ENCODE measurements around the gene ELP2.

Gene ELP2

DNA sequence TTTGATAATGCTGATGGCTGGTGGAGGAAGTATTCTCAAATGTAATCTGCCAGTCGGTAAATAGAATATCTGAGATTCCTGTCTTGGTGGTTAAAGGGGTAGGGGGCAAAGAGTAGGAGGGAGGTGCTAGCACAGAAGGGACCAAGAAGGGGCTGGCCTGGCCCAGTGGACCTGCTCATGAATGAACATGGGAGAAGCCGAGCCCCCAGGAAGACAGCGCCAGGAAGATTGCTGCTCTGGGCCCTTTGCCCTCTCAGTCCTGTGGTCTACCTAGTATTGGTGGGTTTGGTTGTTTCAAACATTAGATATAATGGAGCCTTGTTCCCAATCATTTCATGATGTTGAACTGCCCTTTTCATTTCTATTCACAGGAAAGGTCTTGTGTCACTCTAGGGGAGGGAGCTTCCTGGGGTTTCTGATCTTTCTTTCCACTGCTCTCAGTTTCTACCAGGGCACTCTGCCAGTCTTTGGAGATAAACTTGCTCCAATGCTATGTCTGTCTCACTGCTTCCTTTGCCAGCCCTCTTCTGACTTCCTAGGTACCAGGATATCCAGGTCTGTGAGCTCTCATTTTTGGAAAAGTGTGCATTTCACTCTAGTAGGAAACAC is 52.3 kb downstream of the ELP2 start:
- Mint-ChIP-seq H3K36me3 (peaks cover 3% of the 10 kb centered on the region), H3K9me3 (no peaks in the 10 kb centered on the region), H3K27ac (no peak overlapping the region), H3K27me3 (no peaks in the 10 kb centered on the region), H3K4me3 (no peak overlapping the region), H3K4me1 (peaks cover 37% of the 10 kb centered on the region)
- DNase-seq (ENCODE audit: low spot score in 2 of 2), result no peak
- ATAC-seq (ENCODE audit: low read depth), result no peak

DNA sequence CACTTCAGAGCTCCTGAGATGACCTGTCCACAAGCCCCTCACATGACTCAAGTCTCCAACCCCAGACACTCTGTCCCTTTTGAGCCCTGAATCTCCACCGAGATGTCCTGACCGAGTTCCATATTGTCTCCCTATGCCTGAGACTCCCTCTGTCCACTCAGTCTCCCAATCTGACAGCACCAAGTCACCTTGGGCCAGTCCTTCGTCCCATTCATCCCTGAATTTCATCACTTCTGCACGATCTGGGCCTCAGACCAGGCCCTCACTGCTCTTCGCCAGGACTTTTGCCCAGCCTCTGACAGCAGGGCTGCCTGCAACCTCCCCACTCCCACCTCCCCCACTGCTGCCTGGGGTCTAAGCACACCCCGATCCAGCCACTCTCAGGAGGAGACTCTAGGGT is 53.3 kb downstream of the ELP2 start:
- H3K27ac Mint-ChIP-seq, result no peak overlapping the region
- H3K27me3 Mint-ChIP-seq, result no peaks in the 10 kb centered on the region
- DNase-seq (ENCODE audit: low spot score in 2 of 2), result no peak
- no peaks in the 10 kb centered on the region for H3K36me3 Mint-ChIP-seq
- H3K4me1 Mint-ChIP-seq, result peaks cover 37% of the 10 kb centered on the region
- no peaks in the 10 kb centered on the region for H3K9me3 Mint-ChIP-seq
- H3K4me3 Mint-ChIP-seq, result no peak overlapping the region
- ATAC-seq (ENCODE audit: low read depth), result no peak

DNA sequence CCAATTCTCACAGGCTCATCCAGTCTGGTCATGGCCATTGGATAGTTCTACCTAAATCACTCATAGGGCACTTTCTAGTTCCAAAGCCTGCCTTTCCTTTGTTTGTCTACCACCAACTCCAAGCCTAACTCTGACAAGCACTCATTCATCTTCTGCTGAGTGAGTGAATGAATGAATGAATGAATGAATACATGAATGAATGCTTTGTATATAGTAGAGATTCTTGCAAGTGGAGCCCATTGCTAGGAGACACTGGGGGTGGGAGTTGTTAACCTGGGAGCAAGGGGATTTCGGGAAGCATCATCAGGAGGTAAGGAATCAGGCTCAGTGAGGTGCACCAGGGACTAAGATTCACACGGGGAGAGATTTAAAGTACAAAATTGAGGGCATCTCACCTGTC is 54.3 kb downstream of the ELP2 start:
- Mint-ChIP-seq H3K27ac (no peak overlapping the region), H3K36me3 (no peaks in the 10 kb centered on the region), H3K9me3 (no peaks in the 10 kb centered on the region), H3K4me3 (no peak overlapping the region), H3K4me1 (peaks cover 32% of the 10 kb centered on the region), H3K27me3 (peaks cover 8% of the 10 kb centered on the region)
- no peak for DNase-seq (ENCODE audit: low spot score in 2 of 2)
- no peak for ATAC-seq (ENCODE audit: low read depth)

DNA sequence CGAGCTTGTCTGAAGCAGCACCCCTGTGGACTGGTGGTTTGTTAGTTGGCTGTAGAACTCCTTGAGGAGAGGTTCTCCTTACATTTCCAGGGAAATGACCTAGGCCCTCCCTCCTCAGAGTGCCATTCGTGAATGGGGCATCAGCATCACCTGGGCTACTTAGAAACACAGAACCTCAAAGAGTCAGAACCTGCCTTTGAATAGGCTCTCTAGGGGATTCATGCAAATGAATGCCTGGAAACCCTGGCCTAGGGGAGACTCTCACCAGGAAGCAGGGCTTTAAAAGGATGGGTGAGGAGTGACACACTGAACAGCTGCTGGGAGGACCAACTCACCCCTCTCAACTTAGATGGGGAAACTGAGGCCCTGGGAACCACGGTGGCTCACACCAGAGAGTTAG is 55.5 kb downstream of the ELP2 start:
- H3K9me3 Mint-ChIP-seq, result no peaks in the 10 kb centered on the region
- ATAC-seq (ENCODE audit: low read depth) (peak; percentile 67), DNase-seq (ENCODE audit: low spot score in 2 of 2) (no peak)
- no peaks in the 10 kb centered on the region for H3K36me3 Mint-ChIP-seq
- H3K27me3 Mint-ChIP-seq, result peaks cover 15% of the 10 kb centered on the region
- no peak overlapping the region for H3K4me3 Mint-ChIP-seq
- H3K27ac Mint-ChIP-seq, result no peak overlapping the region
- peaks cover 24% of the 10 kb centered on the region for H3K4me1 Mint-ChIP-seq

DNA sequence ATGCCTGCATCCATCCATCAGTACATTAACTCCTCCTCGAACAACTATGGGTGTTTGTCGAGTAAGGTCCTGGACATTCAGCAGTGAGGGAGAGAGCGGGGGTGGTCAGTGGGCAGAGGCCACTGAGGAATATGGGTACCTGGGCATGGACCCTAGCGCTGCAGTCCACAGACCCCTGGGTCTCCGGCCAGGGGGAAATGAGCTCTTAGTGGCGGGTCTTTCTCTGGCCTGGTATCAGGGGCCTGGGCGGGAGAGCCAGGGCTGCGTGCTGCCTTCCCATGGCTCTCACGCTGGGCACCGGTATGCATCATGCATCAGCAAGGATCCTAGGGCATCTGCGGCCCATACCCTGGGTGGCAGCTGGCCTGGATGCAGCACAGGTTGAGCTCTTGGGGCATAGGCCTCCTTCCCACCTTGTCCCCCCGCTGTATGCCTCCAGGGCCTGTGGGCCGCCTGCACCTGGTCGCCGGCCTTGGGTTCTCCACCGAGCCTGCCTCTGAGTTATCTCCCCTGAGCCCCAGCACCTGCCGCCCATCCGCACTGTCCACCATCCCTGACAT is 56.3 kb downstream of the ELP2 start:
- peaks cover 16% of the 10 kb centered on the region for H3K27me3 Mint-ChIP-seq
- H3K27ac Mint-ChIP-seq, result no peak overlapping the region
- no peaks in the 10 kb centered on the region for H3K36me3 Mint-ChIP-seq
- peaks cover 20% of the 10 kb centered on the region for H3K4me1 Mint-ChIP-seq
- H3K9me3 Mint-ChIP-seq, result no peaks in the 10 kb centered on the region
- ATAC-seq (ENCODE audit: low read depth) (no peak), DNase-seq (ENCODE audit: low spot score in 2 of 2) (no peak)
- H3K4me3 Mint-ChIP-seq, result peak overlapping the region; percentile 84

DNA sequence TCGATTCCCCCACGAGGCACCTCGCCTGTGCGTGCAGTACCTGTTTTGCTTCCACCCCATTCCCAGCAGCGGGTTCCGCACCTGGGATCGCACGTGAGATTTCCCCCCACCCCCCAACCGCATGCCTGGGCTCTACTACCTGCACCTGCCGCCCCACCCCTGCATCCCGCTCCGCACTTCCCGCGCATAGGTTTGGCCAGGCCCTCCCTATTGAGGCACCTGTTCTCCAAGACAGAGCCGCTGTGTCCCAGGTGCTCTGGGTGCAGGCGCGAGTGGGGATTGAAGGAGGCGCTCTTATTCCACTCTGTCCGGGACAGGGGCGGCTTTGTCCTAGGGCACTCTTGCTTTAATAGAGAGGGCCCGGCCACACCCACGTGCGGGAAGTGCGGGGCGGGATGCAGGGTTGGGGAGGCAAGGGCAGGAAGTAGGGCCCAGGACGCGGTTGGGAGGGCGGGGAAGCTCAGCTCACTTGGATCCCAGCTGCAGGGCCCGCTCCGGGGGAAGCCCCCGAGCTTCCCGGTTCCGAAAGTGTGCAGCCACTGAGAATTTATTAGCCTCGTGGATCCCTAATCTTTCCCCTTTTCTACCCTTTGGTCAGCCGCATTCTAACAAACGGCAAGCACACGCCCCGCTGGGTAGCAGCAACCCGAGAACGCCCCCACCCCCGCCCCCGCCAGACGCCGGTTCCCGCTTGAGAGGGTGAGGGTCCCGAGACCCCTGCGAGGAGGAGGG is 56.9 kb downstream of the ELP2 start:
- ATAC-seq (ENCODE audit: low read depth), result peak; percentile 23
- Mint-ChIP-seq H3K4me1 (peaks cover 20% of the 10 kb centered on the region), H3K36me3 (no peaks in the 10 kb centered on the region), H3K4me3 (peak overlapping the region; percentile 84), H3K9me3 (no peaks in the 10 kb centered on the region), H3K27me3 (peaks cover 16% of the 10 kb centered on the region), H3K27ac (no peak overlapping the region)
- DNase-seq (ENCODE audit: low spot score in 2 of 2), result no peak

DNA sequence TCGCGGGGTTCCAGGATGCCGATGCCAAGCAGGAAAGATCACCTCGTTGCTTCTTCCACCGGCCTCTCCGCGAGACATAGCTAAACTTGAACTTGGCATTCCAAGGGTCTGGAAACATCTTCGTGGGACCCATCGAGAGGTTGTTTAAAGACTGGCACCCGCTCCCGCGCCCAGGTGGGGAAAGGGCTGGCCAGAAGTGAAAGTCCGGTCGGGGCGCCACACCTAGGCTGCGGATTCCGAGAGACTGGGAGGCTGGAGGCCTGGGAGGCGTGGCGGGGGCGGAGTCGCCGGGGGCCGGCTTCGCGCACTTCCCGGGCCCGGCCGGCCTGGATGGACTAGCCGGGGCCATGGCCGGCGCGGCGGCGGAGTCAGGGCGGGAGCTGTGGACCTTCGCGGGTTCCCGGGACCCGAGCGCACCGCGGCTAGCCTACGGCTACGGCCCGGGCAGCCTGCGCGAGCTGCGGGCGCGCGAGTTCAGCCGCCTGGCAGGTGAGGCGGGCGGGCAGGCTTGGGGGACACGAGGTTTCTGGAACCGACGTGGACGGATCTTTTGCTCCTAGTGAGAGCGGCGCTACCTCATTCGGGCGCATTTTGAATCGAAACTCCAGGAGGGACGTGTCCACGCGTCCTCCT is 57.6 kb downstream of the ELP2 start, which contains the start of gene MOCOS:
Gene MOCOS, plus strand, starts transcription at position 305 of the 633 bp plus-strand sequence. Its CDS starts 43 bp downstream, at position 348.
- Mint-ChIP-seq H3K4me1 (peaks cover 20% of the 10 kb centered on the region), H3K27ac (no peak within 1 kb of the TSS), H3K4me3 (peak within 1 kb of the TSS; percentile 84), H3K27me3 (peaks cover 16% of the 10 kb centered on the region), H3K9me3 (no peaks in the 10 kb centered on the region), H3K36me3 (no peaks in the 10 kb centered on the region)
- ATAC-seq (ENCODE audit: low read depth) (peak; percentile 54), DNase-seq (ENCODE audit: low spot score in 2 of 2) (peak in 1 of 2 donors; percentile 53)

DNA sequence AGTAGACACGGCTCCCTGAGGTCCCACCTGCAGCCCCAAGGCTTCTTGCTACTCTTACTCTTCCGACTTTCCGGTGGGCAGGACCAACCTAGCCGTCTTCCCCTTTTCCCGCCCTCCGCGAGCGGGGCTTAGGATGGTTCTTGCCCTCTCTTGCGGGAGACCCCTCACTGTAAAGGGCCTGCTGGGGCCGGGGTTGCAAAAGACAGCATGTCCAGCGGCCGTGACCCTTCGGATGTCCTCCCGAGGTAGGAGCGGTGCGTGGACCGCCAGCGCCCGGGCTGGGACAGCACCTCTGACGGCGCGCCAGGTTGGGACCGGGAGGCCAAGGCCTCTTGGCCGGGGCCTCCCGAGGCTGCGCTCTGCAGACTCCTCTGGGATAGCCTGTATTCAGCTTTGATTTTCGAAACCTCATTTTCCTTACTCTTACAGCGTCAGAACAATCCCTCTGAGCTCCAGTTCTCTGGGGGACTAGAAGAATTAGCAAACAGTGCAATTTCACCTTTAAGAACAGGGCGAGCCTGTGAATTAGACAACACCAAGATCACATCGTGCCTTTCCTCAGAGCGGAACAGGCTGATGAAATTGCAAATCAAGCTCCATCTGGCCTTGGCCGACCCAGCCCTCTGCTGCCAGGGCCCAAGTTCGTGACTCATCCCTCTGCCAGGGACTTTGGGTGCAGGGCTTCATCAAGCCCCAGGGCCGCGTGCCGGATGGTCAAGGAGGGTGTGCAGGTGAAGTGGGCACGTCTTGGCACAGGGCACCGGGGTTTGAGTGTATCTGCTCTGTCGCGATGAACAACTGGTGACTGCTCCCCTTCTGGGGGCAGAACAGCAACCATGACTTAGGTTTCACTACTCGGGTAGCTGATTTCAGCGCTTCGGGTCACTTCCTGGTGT is 58.4 kb downstream of the ELP2 start:
- no peak for DNase-seq (ENCODE audit: low spot score in 2 of 2)
- H3K27ac Mint-ChIP-seq, result no peak overlapping the region

DNA sequence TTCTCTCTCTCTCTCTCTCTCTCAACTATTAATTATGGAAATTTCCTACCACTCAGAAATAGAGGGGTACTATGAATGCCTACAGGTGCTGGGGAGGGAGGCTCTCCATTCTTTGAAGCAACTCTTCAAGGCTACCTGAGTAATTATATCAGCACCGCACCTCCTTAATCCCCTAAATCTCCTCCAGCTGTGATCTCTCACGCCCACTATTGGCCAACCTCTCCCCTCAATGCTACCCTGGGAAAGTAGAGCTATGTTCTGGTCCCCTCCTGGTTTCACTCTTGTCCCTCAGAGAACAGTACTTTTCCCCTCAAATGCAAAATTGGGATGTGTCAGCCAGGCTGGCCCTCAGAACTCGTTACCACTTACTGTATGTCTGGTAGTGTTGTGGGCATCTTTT is 59.2 kb downstream of the ELP2 start:
- peaks cover 20% of the 10 kb centered on the region for H3K4me1 Mint-ChIP-seq
- peaks cover 16% of the 10 kb centered on the region for H3K27me3 Mint-ChIP-seq
- H3K36me3 Mint-ChIP-seq, result no peaks in the 10 kb centered on the region
- no peak overlapping the region for H3K27ac Mint-ChIP-seq
- DNase-seq (ENCODE audit: low spot score in 2 of 2) (no peak), ATAC-seq (ENCODE audit: low read depth) (no peak)
- H3K4me3 Mint-ChIP-seq, result peak overlapping the region; percentile 83
- no peaks in the 10 kb centered on the region for H3K9me3 Mint-ChIP-seq

More for the DNA sequence above, 58.4 kb downstream of the ELP2 start:
- peaks cover 20% of the 10 kb centered on the region for H3K4me1 Mint-ChIP-seq
- H3K4me3 Mint-ChIP-seq, result peak overlapping the region; percentile 83
- H3K27me3 Mint-ChIP-seq, result peaks cover 16% of the 10 kb centered on the region
- peak; percentile 8 for ATAC-seq (ENCODE audit: low read depth)
- H3K9me3 Mint-ChIP-seq, result no peaks in the 10 kb centered on the region
- no peaks in the 10 kb centered on the region for H3K36me3 Mint-ChIP-seq

DNA sequence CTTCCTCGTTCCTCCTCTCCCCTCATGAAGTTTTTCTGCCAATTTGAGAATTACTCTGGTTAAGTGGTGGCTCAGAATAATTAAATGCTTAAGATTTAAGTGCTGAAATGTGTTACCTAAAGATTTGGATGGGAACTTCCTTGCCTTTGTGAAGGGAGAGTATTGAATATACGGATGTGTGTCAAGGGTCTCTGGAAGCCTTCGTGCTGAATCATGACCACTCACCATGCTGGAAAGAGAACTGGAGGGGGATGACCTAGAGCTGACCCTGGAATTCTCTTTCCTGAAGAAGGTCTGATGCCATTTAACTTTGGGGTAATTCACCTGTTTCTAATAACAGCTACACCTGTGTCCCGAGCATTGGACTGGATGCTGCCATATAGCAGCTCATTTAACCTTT is 59.8 kb downstream of the ELP2 start:
- ATAC-seq (ENCODE audit: low read depth), result no peak
- Mint-ChIP-seq H3K9me3 (no peaks in the 10 kb centered on the region), H3K27ac (no peak overlapping the region), H3K4me1 (peaks cover 18% of the 10 kb centered on the region), H3K4me3 (no peak overlapping the region), H3K36me3 (no peaks in the 10 kb centered on the region), H3K27me3 (peaks cover 16% of the 10 kb centered on the region)
- DNase-seq (ENCODE audit: low spot score in 2 of 2), result no peak

DNA sequence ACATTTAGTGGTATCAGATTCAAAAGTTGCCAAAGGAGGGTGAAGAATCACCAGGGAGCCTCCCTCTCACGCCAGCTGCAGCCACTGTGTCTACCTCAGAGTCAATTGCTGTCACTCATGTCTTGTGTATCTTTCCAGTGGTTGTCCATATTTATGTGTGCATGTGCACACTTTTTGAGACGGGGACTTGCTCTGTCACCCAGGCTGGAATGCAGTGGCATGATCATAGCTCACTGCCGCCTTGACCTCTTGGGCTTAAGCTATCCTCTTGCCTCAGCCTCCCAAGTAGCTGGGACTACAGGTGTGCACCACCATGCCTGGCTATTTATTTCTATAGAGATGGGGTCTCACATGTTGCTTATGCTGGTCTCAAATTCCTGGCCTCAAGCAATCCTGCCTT is 61.6 kb downstream of the ELP2 start:
- no peaks in the 10 kb centered on the region for H3K36me3 Mint-ChIP-seq
- peaks cover 16% of the 10 kb centered on the region for H3K27me3 Mint-ChIP-seq
- no peak for ATAC-seq (ENCODE audit: low read depth)
- peaks cover 7% of the 10 kb centered on the region for H3K4me1 Mint-ChIP-seq
- no peak for DNase-seq (ENCODE audit: low spot score in 2 of 2)
- no peak overlapping the region for H3K27ac Mint-ChIP-seq
- no peaks in the 10 kb centered on the region for H3K9me3 Mint-ChIP-seq
- H3K4me3 Mint-ChIP-seq, result no peak overlapping the region

DNA sequence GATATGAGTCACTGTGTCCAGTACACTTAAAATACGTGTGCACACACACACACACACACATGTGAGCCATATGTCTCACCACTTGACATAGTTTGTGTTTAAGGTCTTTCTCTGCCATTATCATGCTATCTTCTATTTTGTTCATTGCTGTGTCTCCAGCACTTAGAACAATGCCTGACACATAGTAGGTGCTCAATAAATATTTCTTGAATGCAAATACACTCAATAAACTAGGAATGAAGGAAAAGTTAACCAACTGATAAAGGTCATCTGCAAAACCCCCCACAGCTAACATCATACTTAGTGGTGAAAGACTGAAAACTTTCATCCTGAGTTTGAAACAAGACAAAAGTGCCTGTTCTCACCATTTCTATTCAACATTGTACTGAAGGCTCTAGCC is 62.0 kb downstream of the ELP2 start:
- ATAC-seq (ENCODE audit: low read depth) (no peak), DNase-seq (ENCODE audit: low spot score in 2 of 2) (no peak)
- no peak overlapping the region for H3K4me3 Mint-ChIP-seq
- H3K36me3 Mint-ChIP-seq, result no peaks in the 10 kb centered on the region
- no peaks in the 10 kb centered on the region for H3K9me3 Mint-ChIP-seq
- H3K27ac Mint-ChIP-seq, result no peak overlapping the region
- H3K27me3 Mint-ChIP-seq, result peaks cover 16% of the 10 kb centered on the region
- peaks cover 4% of the 10 kb centered on the region for H3K4me1 Mint-ChIP-seq

DNA sequence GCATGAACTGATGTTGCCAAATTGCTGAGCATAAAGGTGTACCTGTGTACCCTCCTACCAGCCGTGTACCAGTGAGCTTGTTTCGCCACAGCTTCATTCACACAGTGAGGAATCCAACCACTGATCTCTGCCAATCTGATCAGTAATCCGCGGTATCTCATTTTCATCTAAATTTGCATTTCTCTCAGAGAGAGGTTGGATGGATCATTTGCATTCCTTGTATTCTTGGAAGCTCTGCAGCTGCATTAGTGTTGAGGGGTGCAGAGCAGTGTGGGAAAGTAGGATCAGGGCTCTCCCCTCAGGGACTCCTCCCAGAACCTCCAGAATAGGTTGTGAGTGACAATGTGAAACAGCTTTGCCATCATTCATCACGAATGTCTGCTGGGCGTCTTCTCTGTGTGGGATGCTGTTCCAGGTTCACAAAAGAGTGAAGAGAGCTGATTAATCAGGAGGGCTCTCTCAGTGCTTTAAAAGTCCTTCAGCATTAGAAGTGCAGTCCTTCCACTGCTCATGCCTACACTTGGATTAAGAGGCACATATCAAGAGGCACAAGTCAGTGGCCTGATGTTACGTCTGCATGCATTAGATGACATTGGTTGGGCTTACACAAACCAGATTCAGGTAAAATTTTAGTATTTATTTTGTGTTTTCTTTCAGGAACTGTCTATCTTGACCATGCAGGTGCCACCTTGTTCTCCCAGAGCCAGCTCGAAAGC is 65.1 kb downstream of the ELP2 start:
- ATAC-seq (ENCODE audit: low read depth), result no peak
- H3K36me3 Mint-ChIP-seq, result no peaks in the 10 kb centered on the region
- peaks cover 4% of the 10 kb centered on the region for H3K27me3 Mint-ChIP-seq
- no peak overlapping the region for H3K4me3 Mint-ChIP-seq
- H3K9me3 Mint-ChIP-seq, result no peaks in the 10 kb centered on the region
- H3K27ac Mint-ChIP-seq, result no peak overlapping the region
- no peak for DNase-seq (ENCODE audit: low spot score in 2 of 2)
- H3K4me1 Mint-ChIP-seq, result no peaks in the 10 kb centered on the region

Data from memory B cell (primary cell).